H1 (cell line): ENCODE measurements around the gene C2CD4A. TPM values are rescaled to one million over a fixed set of nuclear protein-coding genes. Genes with fewer than 3 reads are reported as not detected.

ENCODE experiments used
- KDM5A ChIP-seq: fragments of 200-600 bp; IDR thresholded peaks from 2 replicates; pipeline ENCODE4 v1.7.1; 2012; ENCODE audit warnings: mild to moderate bottlenecking, low read length, inconsistent platforms, mixed read lengths
- polyA plus RNA-seq, 7 experiments: library from polyadenylated mRNA; depleted of rRNA in 3 of 7; stranded (reverse) in 5 of 7; unstranded in 2 of 7; fragments of >200 nt in 5 of 7; fragments of 200-250 nt in 2 of 7; gene quantifications; 1 replicate in 5 of 7; 2 replicates in 1 of 7; 4 replicates in 1 of 7; pipeline versions ENCODE4 v1.2.1 to v1.2.3, GENCODE V29; 2011 to 2013; ENCODE audit warnings: missing spikeins in 2 of 7, mixed read lengths in 2 of 7
- total RNA-seq: library from RNA; stranded (reverse); fragmentation: NEBNext Ultra II Directional; extraction: Animal tissue kit (Norgen Biotek cat#: 25700); gene quantifications from 2 replicates; pipeline ENCODE4 v1.2.1, GENCODE V29; 2021
- TF ChIP-seq, protein P1 (sequence below): fragments of 300-600 bp; sonication (generic); IDR thresholded peaks from 2 replicates; pipeline ENCODE4 v1.7.1; 2012; ENCODE audit warnings: low read length, moderate library complexity, mild to moderate bottlenecking, inconsistent platforms; ENCODE audit not compliant: insufficient replicate concordance

Gene C2CD4A
- total and polyA plus RNA-seq, 2 of the 8 experiments (the other 6 are each of a cell fraction or from before 2014, with no cell fraction given) = not detected

DNA sequence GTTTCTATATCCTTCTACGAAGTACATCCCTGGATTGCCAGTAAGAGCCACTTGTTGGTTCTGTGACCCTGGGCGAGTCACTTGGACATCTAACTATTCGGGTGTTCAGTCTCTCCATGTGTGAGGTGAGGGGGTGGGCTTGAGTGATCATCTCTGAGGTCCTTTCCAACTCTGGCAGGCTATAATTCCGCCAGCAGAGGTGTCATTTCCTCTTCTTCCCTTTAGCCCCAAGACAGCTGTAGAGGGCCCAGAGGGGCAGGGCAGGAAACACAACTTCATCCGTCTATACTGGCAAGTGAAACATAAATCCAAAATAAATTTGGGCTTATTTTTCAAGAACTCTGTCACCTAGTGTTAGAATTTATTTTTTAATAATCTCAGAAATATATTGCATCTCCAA is 38.1 kb downstream of the C2CD4A start (continued):
- TF ChIP-seq, protein P1, sequence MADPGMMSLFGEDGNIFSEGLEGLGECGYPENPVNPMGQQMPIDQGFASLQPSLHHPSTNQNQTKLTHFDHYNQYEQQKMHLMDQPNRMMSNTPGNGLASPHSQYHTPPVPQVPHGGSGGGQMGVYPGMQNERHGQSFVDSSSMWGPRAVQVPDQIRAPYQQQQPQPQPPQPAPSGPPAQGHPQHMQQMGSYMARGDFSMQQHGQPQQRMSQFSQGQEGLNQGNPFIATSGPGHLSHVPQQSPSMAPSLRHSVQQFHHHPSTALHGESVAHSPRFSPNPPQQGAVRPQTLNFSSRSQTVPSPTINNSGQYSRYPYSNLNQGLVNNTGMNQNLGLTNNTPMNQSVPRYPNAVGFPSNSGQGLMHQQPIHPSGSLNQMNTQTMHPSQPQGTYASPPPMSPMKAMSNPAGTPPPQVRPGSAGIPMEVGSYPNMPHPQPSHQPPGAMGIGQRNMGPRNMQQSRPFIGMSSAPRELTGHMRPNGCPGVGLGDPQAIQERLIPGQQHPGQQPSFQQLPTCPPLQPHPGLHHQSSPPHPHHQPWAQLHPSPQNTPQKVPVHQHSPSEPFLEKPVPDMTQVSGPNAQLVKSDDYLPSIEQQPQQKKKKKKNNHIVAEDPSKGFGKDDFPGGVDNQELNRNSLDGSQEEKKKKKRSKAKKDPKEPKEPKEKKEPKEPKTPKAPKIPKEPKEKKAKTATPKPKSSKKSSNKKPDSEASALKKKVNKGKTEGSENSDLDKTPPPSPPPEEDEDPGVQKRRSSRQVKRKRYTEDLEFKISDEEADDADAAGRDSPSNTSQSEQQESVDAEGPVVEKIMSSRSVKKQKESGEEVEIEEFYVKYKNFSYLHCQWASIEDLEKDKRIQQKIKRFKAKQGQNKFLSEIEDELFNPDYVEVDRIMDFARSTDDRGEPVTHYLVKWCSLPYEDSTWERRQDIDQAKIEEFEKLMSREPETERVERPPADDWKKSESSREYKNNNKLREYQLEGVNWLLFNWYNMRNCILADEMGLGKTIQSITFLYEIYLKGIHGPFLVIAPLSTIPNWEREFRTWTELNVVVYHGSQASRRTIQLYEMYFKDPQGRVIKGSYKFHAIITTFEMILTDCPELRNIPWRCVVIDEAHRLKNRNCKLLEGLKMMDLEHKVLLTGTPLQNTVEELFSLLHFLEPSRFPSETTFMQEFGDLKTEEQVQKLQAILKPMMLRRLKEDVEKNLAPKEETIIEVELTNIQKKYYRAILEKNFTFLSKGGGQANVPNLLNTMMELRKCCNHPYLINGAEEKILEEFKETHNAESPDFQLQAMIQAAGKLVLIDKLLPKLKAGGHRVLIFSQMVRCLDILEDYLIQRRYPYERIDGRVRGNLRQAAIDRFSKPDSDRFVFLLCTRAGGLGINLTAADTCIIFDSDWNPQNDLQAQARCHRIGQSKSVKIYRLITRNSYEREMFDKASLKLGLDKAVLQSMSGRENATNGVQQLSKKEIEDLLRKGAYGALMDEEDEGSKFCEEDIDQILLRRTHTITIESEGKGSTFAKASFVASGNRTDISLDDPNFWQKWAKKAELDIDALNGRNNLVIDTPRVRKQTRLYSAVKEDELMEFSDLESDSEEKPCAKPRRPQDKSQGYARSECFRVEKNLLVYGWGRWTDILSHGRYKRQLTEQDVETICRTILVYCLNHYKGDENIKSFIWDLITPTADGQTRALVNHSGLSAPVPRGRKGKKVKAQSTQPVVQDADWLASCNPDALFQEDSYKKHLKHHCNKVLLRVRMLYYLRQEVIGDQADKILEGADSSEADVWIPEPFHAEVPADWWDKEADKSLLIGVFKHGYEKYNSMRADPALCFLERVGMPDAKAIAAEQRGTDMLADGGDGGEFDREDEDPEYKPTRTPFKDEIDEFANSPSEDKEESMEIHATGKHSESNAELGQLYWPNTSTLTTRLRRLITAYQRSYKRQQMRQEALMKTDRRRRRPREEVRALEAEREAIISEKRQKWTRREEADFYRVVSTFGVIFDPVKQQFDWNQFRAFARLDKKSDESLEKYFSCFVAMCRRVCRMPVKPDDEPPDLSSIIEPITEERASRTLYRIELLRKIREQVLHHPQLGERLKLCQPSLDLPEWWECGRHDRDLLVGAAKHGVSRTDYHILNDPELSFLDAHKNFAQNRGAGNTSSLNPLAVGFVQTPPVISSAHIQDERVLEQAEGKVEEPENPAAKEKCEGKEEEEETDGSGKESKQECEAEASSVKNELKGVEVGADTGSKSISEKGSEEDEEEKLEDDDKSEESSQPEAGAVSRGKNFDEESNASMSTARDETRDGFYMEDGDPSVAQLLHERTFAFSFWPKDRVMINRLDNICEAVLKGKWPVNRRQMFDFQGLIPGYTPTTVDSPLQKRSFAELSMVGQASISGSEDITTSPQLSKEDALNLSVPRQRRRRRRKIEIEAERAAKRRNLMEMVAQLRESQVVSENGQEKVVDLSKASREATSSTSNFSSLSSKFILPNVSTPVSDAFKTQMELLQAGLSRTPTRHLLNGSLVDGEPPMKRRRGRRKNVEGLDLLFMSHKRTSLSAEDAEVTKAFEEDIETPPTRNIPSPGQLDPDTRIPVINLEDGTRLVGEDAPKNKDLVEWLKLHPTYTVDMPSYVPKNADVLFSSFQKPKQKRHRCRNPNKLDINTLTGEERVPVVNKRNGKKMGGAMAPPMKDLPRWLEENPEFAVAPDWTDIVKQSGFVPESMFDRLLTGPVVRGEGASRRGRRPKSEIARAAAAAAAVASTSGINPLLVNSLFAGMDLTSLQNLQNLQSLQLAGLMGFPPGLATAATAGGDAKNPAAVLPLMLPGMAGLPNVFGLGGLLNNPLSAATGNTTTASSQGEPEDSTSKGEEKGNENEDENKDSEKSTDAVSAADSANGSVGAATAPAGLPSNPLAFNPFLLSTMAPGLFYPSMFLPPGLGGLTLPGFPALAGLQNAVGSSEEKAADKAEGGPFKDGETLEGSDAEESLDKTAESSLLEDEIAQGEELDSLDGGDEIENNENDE = no peak
- TF ChIP-seq KDM5A = no peak
